ENCODE data around the gene PKIB.

DNA sequence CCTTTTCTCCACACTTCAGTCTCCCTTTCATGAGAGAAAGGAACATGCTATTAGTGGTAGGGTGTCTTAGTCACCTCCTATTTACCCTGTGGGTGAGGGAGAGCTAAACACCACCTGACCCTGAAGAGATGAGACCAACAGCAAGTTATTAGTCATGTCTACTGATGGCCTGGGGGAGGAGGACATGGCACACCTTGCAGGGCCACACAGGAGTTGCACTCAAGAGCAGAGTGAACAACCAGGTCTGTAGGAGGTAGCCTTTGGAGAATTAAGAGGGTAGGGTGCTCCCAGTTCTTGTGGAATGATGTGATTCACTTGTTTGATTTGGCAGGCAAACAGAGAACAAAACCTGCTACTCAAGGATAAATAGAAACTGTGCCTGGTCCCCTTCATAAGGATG, 86.6 kb downstream of the PKIB start:
- TF ChIP-seq EP300 (IDR thresholded peaks at IDR 0.05), result no peak
- TF ChIP-seq CTCF (IDR thresholded peaks at IDR 0.05), result no peak
- TF ChIP-seq POLR2AphosphoS5 (IDR thresholded peaks at IDR 0.05), result no peak
